PFSK-1 (cell line): ENCODE data around the gene CD244.

Experiments
- FOXP2 ChIP-seq: optimal IDR thresholded peaks from 2 replicates; pipeline ENCODE3; 2011; ENCODE audit warnings: borderline replicate concordance, control low read depth, inconsistent platforms; ENCODE audit not compliant: insufficient read depth; ENCODE audit errors: extremely low read length, extremely low read depth
- POLR2AphosphoS5 ChIP-seq: IDR thresholded peaks from 2 replicates; pipeline ENCODE4 v1.6.1; 2012; ENCODE audit warnings: low read depth, mild to moderate bottlenecking, control low read depth, low read length, moderate library complexity
- REST ChIP-seq, 2 experiments: IDR thresholded peaks; 2 replicates each; pipeline versions ENCODE4 v1.6.1 to v1.8.0; 2011 to 2012; ENCODE audit warnings: low read depth in 2 of 2, low read length in 2 of 2, control low read depth in 1 of 2, inconsistent platforms in 1 of 2, mild to moderate bottlenecking in 1 of 2, moderate library complexity in 1 of 2; ENCODE audit not compliant: insufficient read depth in 1 of 2
- SIN3A ChIP-seq: IDR thresholded peaks from 2 replicates; pipeline ENCODE4 v1.6.1; 2012; ENCODE audit warnings: mild to moderate bottlenecking, low read length, moderate library complexity, borderline replicate concordance; ENCODE audit not compliant: insufficient read depth
- TAF1 ChIP-seq: IDR thresholded peaks from 2 replicates; pipeline ENCODE4 v1.6.1; 2012; ENCODE audit warnings: low read length, control low read depth, borderline replicate concordance; ENCODE audit not compliant: insufficient read depth

The CD244 gene

GRCh38 chr1:160799641-160800040, 63.0 kb downstream of the CD244 start:
- TF ChIP-seq TAF1: no peak
- TF ChIP-seq SIN3A: no peak
- TF ChIP-seq REST (IDR thresholded peaks at IDR 0.05; ENCODE audit: insufficient read depth in 1 of 2, low read depth in 2 of 2, low read length in 2 of 2): no peak
- no peak for TF ChIP-seq FOXP2
- TF ChIP-seq POLR2AphosphoS5: no peak

- no peak for TF ChIP-seq TAF1
- TF ChIP-seq FOXP2: no peak
- TF ChIP-seq POLR2AphosphoS5: no peak
- no peak for TF ChIP-seq SIN3A
- TF ChIP-seq REST (IDR thresholded peaks at IDR 0.05; ENCODE audit: insufficient read depth in 1 of 2, low read depth in 2 of 2, low read length in 2 of 2): no peak
Measured at GRCh38 chr1:160798439-160798838, 64.2 kb downstream of the CD244 start.

GRCh38 chr1:160797861-160798273, 64.8 kb downstream of the CD244 start:
- TF ChIP-seq TAF1 (no peak), REST (IDR thresholded peaks at IDR 0.05; ENCODE audit: insufficient read depth in 1 of 2, low read depth in 2 of 2, low read length in 2 of 2) (no peak), FOXP2 (no peak), SIN3A (no peak), POLR2AphosphoS5 (no peak)

GRCh38 chr1:160797271-160797709, 65.4 kb downstream of the CD244 start:
- TF ChIP-seq TAF1: no peak
- no peak for TF ChIP-seq FOXP2
- TF ChIP-seq REST (IDR thresholded peaks at IDR 0.05; ENCODE audit: insufficient read depth in 1 of 2, low read depth in 2 of 2, low read length in 2 of 2): no peak
- no peak for TF ChIP-seq SIN3A
- TF ChIP-seq POLR2AphosphoS5: no peak

- TF ChIP-seq POLR2AphosphoS5 (no peak), REST (IDR thresholded peaks at IDR 0.05; ENCODE audit: insufficient read depth in 1 of 2, low read depth in 2 of 2, low read length in 2 of 2) (no peak), SIN3A (no peak)
Measured at GRCh38 chr1:160795951-160796383, 66.7 kb downstream of the CD244 start, which contains the start of gene LY9. Gene LY9, plus strand, starts transcription at chr1:160796174. Its CDS starts 14 bp downstream, at chr1:160796188.
